ENCODE data around the gene USP24.

USP24 gene

GRCh38 chr1:55215194-55216021, at the start of gene USP24:
TSS of gene USP24 (minus strand) at chr1:55215364. CDS start at chr1:55215113, 251 bp downstream.
- H3K4me3 ChIP-seq (ENCODE audit: low read depth, low read length): peak within 1 kb of the TSS; percentile 79
- no peak for DNase-seq (ENCODE audit: low read depth)

- peak; percentile 54 for DNase-seq (ENCODE audit: low read depth)
- H3K4me3 ChIP-seq (ENCODE audit: low read depth, low read length): no peak overlapping the region
Observed at GRCh38 chr1:55262822-55263221, 47.7 kb upstream of the USP24 start.

DNA sequence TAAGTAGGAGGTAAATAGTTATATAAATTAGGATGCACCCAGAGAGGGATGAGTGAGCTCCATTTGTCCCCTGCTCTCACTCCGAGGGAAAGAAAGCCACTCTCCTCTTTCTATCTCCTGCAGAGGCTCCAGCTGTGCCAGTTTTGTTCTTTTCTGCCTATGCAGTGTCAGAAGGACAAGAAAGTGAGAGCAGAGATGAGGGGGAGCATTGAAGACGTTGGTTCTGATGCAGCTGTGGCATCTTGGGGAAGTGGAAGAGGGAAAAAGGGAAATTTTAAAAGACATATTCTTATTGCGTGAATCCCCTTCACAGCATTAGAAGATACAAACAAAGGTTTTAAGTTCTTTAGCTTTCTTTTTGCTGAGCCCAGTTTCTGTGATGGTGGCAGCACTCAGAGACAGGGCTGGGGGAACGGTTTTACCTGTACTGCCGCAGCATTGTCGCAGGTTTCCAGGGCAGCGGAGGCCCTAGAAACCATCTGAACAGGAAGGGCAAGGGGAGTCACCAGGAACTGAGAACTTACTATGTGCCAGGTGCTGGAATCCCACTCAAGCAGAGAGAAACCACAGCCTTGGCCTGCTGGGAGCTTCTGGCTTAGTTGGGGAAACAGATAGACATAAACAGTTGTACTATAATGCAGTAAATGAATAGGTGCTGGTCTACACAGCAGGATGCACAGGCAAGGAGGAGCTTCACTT, 44.9 kb upstream of the USP24 start:
- DNase-seq (ENCODE audit: low read depth): no peak
- H3K4me3 ChIP-seq (ENCODE audit: low read depth, low read length): no peak overlapping the region

DNA sequence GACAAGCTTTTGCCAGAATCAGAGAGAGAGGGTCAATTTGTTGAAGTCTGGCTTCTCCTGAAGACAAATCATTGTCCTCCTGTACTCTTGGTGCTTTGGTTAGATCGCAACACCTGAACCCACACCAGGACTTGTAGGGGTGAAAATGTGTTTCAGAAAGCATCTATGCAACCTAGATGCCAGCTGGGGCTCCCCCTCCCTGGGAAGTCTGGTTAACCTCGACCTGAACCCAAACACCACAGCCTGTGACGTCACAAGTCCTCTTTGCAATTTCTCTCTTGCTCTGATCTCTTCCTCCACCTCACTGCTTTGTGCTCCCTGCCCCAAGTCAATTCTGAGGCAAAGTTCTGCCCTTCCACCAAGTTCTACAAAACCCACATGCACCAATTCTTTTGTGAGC, 42.8 kb upstream of the USP24 start:
- no peak overlapping the region for H3K4me3 ChIP-seq (ENCODE audit: low read depth, low read length)
- no peak for DNase-seq (ENCODE audit: low read depth)

GRCh38 chr1:55255901-55256300, 40.7 kb upstream of the USP24 start:
- H3K4me3 ChIP-seq (ENCODE audit: low read depth, low read length): no peak overlapping the region
- no peak for DNase-seq (ENCODE audit: low read depth)

- no peak overlapping the region for H3K4me3 ChIP-seq (ENCODE audit: low read depth, low read length)
- DNase-seq (ENCODE audit: low read depth): no peak
Observed at GRCh38 chr1:55252942-55253589, 37.9 kb upstream of the USP24 start.

DNA sequence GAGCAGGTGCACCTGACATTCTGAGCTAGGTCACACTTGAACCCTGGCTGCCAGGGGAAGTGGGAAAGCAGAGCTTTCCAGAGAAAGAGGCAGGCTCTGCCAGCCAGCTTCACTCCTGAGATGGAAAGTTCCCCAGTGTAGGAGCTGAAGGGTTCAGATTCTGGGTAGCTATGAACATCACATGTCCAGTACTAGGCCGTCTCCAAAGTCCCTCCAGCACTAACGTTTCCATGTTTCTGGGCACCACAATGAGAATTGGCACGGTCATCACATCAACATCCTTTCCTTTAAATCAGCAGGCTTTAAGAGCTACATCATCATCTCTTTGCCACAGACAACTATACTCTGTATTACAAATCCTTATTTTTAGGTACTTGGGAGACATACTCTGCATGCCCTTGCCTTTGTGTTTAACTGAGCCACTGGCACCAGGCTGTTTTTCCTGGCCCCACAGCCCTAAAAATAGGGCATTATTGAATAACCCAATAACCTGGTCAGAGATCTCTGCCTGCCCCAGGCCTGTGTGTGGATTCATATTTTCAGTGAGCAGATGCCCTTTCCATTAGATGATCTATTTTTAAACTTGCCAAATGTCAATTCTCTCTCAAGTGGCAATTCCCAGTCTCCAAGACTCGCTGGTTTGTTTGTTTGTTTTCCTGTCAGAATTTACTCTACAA, 35.4 kb upstream of the USP24 start:
- no peak overlapping the region for H3K4me3 ChIP-seq (ENCODE audit: low read depth, low read length)
- no peak for DNase-seq (ENCODE audit: low read depth)

DNA sequence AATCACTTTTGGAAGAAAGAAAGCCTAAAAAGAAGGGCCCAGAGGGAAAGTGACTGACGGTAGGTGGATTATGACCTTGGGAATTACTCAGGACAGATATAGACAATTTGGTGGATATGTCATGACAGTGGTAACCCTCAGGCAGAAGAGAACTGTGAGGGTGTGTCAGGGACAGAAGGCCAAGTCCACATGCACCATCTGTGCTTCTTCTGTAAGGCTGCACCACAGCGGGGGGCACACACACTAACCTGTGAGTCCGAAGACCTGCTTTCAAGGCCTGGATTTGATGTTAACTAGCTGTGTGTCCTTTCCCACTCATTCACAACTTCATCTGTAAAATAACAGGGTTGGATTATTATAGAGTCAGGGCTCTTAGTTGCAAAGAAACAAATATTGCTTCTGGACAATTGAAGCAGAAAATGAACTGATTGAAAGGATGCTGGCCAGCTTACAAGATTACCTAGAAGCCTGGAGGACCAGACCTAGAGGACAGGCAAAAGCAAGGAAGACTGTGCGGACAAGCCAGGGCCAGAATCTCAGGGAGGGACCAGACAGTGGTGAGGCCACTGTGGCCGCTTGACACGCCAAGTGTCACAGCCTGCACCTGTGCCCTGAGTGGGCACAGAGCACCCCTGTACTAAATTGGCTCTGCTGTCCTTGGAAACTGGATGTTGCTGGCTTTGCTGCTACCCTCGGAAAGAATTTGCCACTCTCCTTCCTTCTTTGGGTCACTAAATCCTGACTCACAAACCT, 34.7 kb upstream of the USP24 start:
- DNase-seq (ENCODE audit: low read depth): no peak
- H3K4me3 ChIP-seq (ENCODE audit: low read depth, low read length): no peak overlapping the region

GRCh38 chr1:55246896-55247295, 31.7 kb upstream of the USP24 start:
- DNase-seq (ENCODE audit: low read depth): no peak
- no peak overlapping the region for H3K4me3 ChIP-seq (ENCODE audit: low read depth, low read length)

GRCh38 chr1:55246331-55246730, 31.2 kb upstream of the USP24 start:
- no peak overlapping the region for H3K4me3 ChIP-seq (ENCODE audit: low read depth, low read length)
- DNase-seq (ENCODE audit: low read depth): no peak

DNA sequence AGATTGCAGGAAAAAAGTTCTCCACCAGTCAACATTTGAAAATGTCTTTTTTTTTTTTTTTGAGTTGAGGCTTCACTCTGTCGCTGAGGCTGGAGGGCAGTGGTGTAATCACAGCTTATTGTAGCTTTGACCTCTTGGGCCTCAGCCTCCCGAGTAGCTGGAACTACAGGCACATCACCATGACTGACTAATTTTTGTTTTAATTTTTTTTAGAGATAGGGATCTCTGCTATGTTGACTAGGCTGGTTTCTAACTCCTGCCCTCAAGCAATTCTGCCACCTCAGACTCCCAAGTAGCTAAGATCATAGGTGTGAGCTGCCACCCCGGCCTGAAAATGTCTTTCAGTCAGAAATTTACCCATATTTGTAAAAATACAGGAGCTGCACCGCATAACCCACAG, 30.6 kb upstream of the USP24 start:
- no peak overlapping the region for H3K4me3 ChIP-seq (ENCODE audit: low read depth, low read length)
- no peak for DNase-seq (ENCODE audit: low read depth)

DNA sequence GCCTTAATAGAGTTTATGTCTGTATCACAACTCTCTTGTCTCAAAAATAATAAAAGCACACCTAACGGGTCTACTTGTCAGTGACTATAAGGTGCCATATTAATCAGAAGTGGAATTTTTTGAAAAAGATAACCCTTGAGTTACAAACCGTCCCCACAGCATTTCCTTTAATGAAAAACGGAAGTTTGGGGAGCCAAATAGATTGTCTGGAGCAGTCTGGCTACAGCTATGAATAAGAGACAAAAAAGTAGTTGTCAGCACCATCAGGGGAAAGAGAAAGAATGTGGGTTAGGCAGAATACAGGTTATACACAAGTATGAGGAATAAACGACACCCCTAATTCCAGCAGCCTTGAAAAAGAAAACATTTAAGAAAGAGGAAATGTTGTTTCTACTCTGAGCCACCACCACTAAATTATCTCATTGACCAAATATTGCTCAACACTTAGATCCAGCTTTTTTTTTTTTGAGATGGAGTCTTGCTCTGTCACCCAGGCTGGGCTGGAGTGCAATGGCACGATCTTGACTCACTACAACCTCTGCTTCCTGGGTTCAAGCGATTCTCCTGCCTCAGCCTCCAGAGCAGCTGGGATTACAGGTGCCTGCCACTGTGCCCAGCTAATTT, 29.4 kb upstream of the USP24 start:
- DNase-seq (ENCODE audit: low read depth): no peak
- no peak overlapping the region for H3K4me3 ChIP-seq (ENCODE audit: low read depth, low read length)

GRCh38 chr1:55243655-55244054, 28.5 kb upstream of the USP24 start:
- no peak overlapping the region for H3K4me3 ChIP-seq (ENCODE audit: low read depth, low read length)
- DNase-seq (ENCODE audit: low read depth): no peak

DNA sequence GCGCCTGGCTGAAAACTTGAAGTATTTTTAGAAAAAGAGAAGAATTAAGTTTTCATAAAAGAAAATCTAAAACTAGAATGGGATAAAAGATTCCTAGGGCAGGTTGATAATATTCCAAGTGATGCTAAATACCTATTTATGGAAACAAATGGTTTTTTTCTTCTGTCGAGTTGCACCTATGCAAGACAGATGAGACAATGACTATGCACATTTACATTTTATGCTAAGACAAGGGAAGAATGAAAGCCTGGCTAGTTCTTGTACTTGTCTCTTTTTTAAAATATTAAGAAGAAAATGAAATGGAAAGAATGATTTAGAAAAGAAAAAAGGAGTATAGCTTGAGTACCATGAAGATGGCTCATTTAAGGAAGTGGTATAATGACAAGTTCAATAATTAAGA, 24.4 kb upstream of the USP24 start:
- DNase-seq (ENCODE audit: low read depth): no peak
- H3K4me3 ChIP-seq (ENCODE audit: low read depth, low read length): no peak overlapping the region

DNA sequence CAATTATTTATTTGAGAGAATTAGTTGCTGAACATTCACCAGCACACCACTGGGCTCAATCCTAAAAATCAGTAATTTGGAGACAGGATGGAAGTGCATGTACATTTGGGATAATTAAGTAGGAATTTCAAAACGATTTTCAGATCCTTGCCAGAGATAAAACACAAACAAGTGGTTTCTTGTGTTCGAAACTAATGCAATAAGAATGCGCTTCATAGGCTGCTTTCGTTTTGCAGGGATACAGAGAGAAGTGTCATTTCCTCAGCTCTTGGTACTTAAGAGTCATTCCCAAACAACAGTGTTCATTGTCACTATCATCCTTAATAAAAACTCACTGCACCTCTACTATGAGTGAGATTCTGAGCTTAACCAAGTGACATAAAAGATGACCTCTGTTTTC, 20.6 kb upstream of the USP24 start:
- DNase-seq (ENCODE audit: low read depth): no peak
- H3K4me3 ChIP-seq (ENCODE audit: low read depth, low read length): no peak overlapping the region

- no peak for DNase-seq (ENCODE audit: low read depth)
- H3K4me3 ChIP-seq (ENCODE audit: low read depth, low read length): no peak overlapping the region
Observed at GRCh38 chr1:55234016-55234415, 18.9 kb upstream of the USP24 start.

DNA sequence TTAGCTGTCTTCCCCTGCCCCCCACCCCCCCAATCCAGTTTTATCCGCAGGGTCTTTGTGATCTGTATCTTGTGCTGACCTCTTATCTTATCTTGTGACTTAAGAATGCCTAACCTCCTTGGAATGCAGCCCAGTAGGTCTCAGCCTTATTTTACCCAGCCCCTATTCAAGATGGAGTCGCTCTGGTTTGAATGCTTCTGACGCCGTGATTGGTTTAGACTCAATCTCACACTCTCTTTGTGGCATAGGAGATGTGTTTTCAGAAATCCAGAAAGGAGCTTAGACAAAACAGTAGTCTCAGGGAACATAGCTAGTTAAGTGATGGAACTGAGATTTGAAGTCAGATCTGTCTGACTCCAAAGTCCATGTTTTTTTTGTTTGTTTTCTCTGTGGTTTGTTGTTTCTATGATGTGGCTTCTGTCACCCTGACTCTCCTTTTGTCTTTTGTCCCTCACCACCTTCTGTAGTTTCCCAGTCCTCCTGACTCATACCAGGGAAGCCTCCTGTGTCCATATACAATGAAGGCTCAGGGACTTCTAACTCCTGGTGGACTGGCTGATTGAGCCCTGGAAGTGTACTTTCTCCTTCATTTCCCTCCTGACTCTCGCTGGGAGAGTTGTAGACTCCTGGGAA, 18.1 kb upstream of the USP24 start:
- H3K4me3 ChIP-seq (ENCODE audit: low read depth, low read length): no peak overlapping the region
- no peak for DNase-seq (ENCODE audit: low read depth)

DNA sequence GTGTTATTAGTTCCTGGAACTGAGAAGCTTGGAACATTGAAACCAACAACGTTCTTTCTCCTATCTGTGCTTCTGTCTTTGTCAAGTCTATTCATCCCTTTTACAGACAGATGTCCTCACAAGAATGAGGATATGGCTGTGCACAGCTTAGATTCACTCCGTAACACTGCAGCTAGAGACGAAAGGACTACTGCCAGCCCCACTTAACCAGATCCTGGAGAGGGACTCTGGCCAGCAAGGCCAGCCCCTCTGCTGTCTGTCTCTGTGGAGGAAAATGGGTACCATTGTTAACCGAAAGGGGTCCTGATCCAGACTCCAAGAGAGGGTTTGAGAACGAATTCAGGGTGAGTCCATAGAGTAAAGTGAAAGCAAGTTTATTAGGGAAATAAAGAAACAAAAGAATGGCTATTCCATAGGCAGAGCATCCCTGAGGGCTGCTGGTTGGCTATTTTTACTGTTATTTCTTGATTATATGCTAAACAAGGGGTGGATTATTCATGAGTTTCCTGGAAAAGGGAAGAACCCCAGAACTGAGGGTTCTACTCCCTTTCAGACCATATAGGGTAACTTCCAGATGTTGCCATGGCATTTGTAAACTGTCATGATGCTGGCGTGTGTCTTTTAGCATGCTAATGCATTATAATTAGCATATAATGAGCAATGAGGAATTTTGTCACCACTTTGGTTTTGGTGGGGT, 17.4 kb upstream of the USP24 start:
- no peak for DNase-seq (ENCODE audit: low read depth)
- H3K4me3 ChIP-seq (ENCODE audit: low read depth, low read length): no peak overlapping the region

All from skeletal muscle cell (primary cell).